Astrocyte of the spinal cord (primary cell): ENCODE data around the gene GIPC2.

Experiments used
- DNase-seq: peaks from one replicate; pipeline ENCODE4 v3.0.0; 2011; ENCODE audit warnings: low read depth, low spot score
- H3K4me3 ChIP-seq: 2 replicates; pipeline ENCODE4 v1.5.1; 2011; ENCODE audit warnings: low read depth, mild to moderate bottlenecking, low read length, moderate library complexity
- CTCF ChIP-seq: IDR thresholded peaks from 2 replicates; pipeline ENCODE4 v1.5.1; 2012; ENCODE audit warnings: low read depth, mild to moderate bottlenecking, low read length, inconsistent platforms
- in situ Hi-C: cut with HindIII; loops from 2 replicates; pipeline ENCODE4 v1.10.0; 2017; ENCODE audit warnings: low sequenced_read_pairs

GIPC2 gene

GRCh38 chr1:78051005-78051404 is 5.2 kb downstream of the GIPC2 start:
- H3K4me3 ChIP-seq: no peak overlapping the region
- no peak for TF ChIP-seq CTCF
- in situ Hi-C loops: no loop called here
- DNase-seq: no peak

GRCh38 chr1:78052685-78053405 is 7.1 kb downstream of the GIPC2 start:
- TF ChIP-seq CTCF: no peak
- in situ Hi-C loops: no loop called here
- no peak overlapping the region for H3K4me3 ChIP-seq
- no peak for DNase-seq

GRCh38 chr1:78053498-78053897 is 7.7 kb downstream of the GIPC2 start:
- DNase-seq: no peak
- in situ Hi-C loops: no loop called here
- no peak overlapping the region for H3K4me3 ChIP-seq
- TF ChIP-seq CTCF: no peak

- DNase-seq: no peak
- no peak overlapping the region for H3K4me3 ChIP-seq
- in situ Hi-C loops: no loop called here
- no peak for TF ChIP-seq CTCF
These were observed 8.8 kb downstream of the GIPC2 start for GRCh38 chr1:78054559-78054958.

- no peak for TF ChIP-seq CTCF
- no peak for DNase-seq
- in situ Hi-C loops: no loop called here
- no peak overlapping the region for H3K4me3 ChIP-seq
These were observed 9.2 kb downstream of the GIPC2 start for GRCh38 chr1:78054972-78055371.

- TF ChIP-seq CTCF: no peak
- no peak overlapping the region for H3K4me3 ChIP-seq
- DNase-seq: no peak
- in situ Hi-C loops: no loop called here
These were observed 9.9 kb downstream of the GIPC2 start for GRCh38 chr1:78055565-78056132.

- no peak for TF ChIP-seq CTCF
- in situ Hi-C loops: no loop called here
- no peak overlapping the region for H3K4me3 ChIP-seq
- no peak for DNase-seq
These were observed 12.9 kb downstream of the GIPC2 start for GRCh38 chr1:78058670-78059069.
